Keratinocyte (primary cell): ENCODE data around the gene NUAK1. TPM values are rescaled to one million over a fixed set of nuclear protein-coding genes. Genes with fewer than 3 reads are reported as not detected.

Experiments
- DNase-seq: peaks from one replicate; pipeline ENCODE4 v3.0.0-alpha.2; 2011; ENCODE audit warnings: low read depth, missing footprints, low spot score
- FAIRE-seq: peaks from 2 replicates; lab custom pipeline; 2011; peaks lifted over from hg19 to GRCh38; lab: Jason Lieb, UNC
- H2AFZ ChIP-seq: 2 replicates; pipeline ENCODE4 v1.6.0; 2012; ENCODE audit warnings: low read length, control low read depth, inconsistent platforms; ENCODE audit not compliant: control insufficient read depth
- H3K27ac ChIP-seq: 2 replicates; pipeline ENCODE4 v1.5.1; 2011; ENCODE audit warnings: low read length; ENCODE audit not compliant: control insufficient read depth, insufficient read depth
- H3K27me3 ChIP-seq: 3 replicates; pipeline ENCODE4 v1.6.0; 2011; ENCODE audit warnings: low read length; ENCODE audit not compliant: control insufficient read depth, insufficient read depth; ENCODE audit errors: extremely low read depth
- H3K36me3 ChIP-seq, 2 experiments: 2 replicates in 1 of 2; 3 replicates in 1 of 2; pipeline ENCODE4 v1.5.1; 2011; ENCODE audit warnings: low read length in 2 of 2, mild to moderate bottlenecking in 1 of 2; ENCODE audit not compliant: control insufficient read depth in 2 of 2, insufficient read depth in 2 of 2; ENCODE audit errors: extremely low read depth in 1 of 2
- H3K4me1 ChIP-seq: 3 replicates; pipeline ENCODE4 v1.5.1; 2011; ENCODE audit warnings: low read length; ENCODE audit not compliant: control insufficient read depth, insufficient read depth; ENCODE audit errors: extremely low read depth
- H3K4me2 ChIP-seq: 3 replicates; pipeline ENCODE4 v1.6.0; 2011; ENCODE audit warnings: low read depth, low read length; ENCODE audit not compliant: control insufficient read depth, insufficient read depth; ENCODE audit errors: extremely low read depth
- H3K4me3 ChIP-seq, 3 experiments: fragments of 200-600 bp in 1 of 3; sonication (generic) in 1 of 3; 2 replicates in 2 of 3; 3 replicates in 1 of 3; pipeline ENCODE4 v1.5.1; 2011 to 2016; ENCODE audit warnings: low read length in 3 of 3, mild to moderate bottlenecking in 3 of 3, control low read depth in 2 of 3, inconsistent platforms in 1 of 3, low read depth in 1 of 3, mixed read lengths in 1 of 3, mixed run types in 1 of 3, moderate library complexity in 1 of 3; ENCODE audit not compliant: control insufficient read depth in 2 of 3, insufficient read depth in 2 of 3; ENCODE audit errors: extremely low read depth in 1 of 3
- H3K79me2 ChIP-seq: 2 replicates; pipeline ENCODE4 v1.6.0; 2012; ENCODE audit warnings: low read length; ENCODE audit not compliant: control insufficient read depth, insufficient read depth
- H3K9ac ChIP-seq: 3 replicates; pipeline ENCODE4 v1.6.0; 2011; ENCODE audit warnings: low read length; ENCODE audit not compliant: control insufficient read depth, insufficient read depth; ENCODE audit errors: extremely low read depth
- H3K9me1 ChIP-seq: 3 replicates; pipeline ENCODE4 v1.6.0; 2011; ENCODE audit warnings: low read length; ENCODE audit not compliant: control insufficient read depth, insufficient read depth; ENCODE audit errors: extremely low read depth
- H3K9me3 ChIP-seq: 2 replicates; pipeline ENCODE4 v1.5.1; 2012; ENCODE audit warnings: low read depth, low read length; ENCODE audit not compliant: control insufficient read depth
- H4K20me1 ChIP-seq: 3 replicates; pipeline ENCODE4 v1.6.0; 2011; ENCODE audit warnings: low read length; ENCODE audit not compliant: control insufficient read depth, insufficient read depth; ENCODE audit errors: extremely low read depth
- EZH2 ChIP-seq: IDR thresholded peaks from one replicate; pipeline ENCODE4 v1.6.1; 2012; ENCODE audit warnings: inconsistent platforms, mild to moderate bottlenecking, low read length, moderate library complexity
- dilution Hi-C: fragments of 300-500 bp; cut with MboI; formaldehyde crosslinking; loops from one replicate; pipeline ENCODE4 v1.7.0; 2020; ENCODE audit warnings: low sequenced_read_pairs; ENCODE audit not compliant: extremely low pct_ligation_motif_present
- polyA plus RNA-seq, 5 experiments: library from polyadenylated mRNA; depleted of rRNA in 3 of 5; stranded (reverse) in 3 of 5; stranded (forward) in 1 of 5; unstranded in 1 of 5; fragments of >200 nt; gene quantifications; 1 replicate in 1 of 5; 2 replicates in 3 of 5; 3 replicates in 1 of 5; pipeline versions ENCODE4 v1.2.1 to v1.2.3, GENCODE V29; 2011 to 2012; ENCODE audit warnings: missing spikeins in 2 of 5, low read depth in 1 of 5, low replicate concordance in 1 of 5
- TF ChIP-seq, protein P1 (sequence below), 3 experiments: IDR thresholded peaks in 1 of 3; conservative IDR thresholded peaks in 1 of 3; optimal IDR thresholded peaks in 1 of 3; 2 replicates in 2 of 3; 3 replicates in 1 of 3; pipeline versions ENCODE3 to v1.5.1; 2011; ENCODE audit warnings: low read length in 3 of 3, mild to moderate bottlenecking in 3 of 3, moderate library complexity in 2 of 3, control low read depth in 1 of 3, inconsistent platforms in 1 of 3; ENCODE audit not compliant: insufficient read depth in 2 of 3; ENCODE audit errors: extremely low read depth in 1 of 3

The NUAK1 gene
- polyA plus RNA-seq, 1 donor (not counting 4 experiments of a cell fraction or from before 2014, with no cell fraction given): 12.3 TPM

DNA sequence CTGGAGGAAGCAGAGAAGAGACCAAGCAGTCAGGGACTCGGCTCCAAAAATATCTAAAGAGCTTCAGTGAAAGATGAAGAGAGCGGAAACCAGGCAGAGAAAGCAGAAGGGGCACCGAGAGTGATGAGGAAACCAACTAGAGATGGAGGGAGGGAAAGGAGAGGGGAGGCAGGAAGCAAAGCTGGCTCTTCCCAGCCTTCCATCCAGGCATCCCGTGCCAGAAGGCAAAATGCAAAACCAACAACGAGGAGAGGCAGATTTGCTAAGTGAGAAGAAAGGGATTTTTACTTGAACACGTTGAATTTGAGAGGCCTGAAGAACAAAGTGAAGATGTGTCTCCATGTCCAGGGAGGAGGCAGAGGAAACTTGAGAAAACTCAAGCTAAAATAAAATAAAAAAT, 90.1 kb downstream of the NUAK1 start:
- H3K79me2 ChIP-seq: no peaks in the 10 kb centered on the region
- no peak overlapping the region for H2AFZ ChIP-seq
- no peak overlapping the region for H3K4me3 ChIP-seq
- dilution Hi-C loops: no loop called here
- no peaks in the 10 kb centered on the region for H3K36me3 ChIP-seq
- H3K9me1 ChIP-seq: no peaks in the 10 kb centered on the region
- no peaks in the 10 kb centered on the region for H3K27me3 ChIP-seq
- H4K20me1 ChIP-seq: no peaks in the 10 kb centered on the region
- FAIRE-seq: no peak
- no peak overlapping the region for H3K4me2 ChIP-seq
- no peak overlapping the region for H3K27ac ChIP-seq
- no peak overlapping the region for H3K9ac ChIP-seq
- no peak for DNase-seq
- H3K9me3 ChIP-seq: no peaks in the 10 kb centered on the region
- TF ChIP-seq, protein P1, sequence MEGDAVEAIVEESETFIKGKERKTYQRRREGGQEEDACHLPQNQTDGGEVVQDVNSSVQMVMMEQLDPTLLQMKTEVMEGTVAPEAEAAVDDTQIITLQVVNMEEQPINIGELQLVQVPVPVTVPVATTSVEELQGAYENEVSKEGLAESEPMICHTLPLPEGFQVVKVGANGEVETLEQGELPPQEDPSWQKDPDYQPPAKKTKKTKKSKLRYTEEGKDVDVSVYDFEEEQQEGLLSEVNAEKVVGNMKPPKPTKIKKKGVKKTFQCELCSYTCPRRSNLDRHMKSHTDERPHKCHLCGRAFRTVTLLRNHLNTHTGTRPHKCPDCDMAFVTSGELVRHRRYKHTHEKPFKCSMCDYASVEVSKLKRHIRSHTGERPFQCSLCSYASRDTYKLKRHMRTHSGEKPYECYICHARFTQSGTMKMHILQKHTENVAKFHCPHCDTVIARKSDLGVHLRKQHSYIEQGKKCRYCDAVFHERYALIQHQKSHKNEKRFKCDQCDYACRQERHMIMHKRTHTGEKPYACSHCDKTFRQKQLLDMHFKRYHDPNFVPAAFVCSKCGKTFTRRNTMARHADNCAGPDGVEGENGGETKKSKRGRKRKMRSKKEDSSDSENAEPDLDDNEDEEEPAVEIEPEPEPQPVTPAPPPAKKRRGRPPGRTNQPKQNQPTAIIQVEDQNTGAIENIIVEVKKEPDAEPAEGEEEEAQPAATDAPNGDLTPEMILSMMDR (optimal IDR thresholded peaks at IDR 0.05 in 1 of 3, IDR thresholded peaks at IDR 0.05 in 1 of 3, conservative IDR thresholded peaks at IDR 0.05 in 1 of 3; ENCODE audit: extremely low read depth in 1 of 3, insufficient read depth in 2 of 3, low read length in 3 of 3): no peak
- TF ChIP-seq EZH2: no peak
- peaks cover 3% of the 10 kb centered on the region for H3K4me1 ChIP-seq

DNA sequence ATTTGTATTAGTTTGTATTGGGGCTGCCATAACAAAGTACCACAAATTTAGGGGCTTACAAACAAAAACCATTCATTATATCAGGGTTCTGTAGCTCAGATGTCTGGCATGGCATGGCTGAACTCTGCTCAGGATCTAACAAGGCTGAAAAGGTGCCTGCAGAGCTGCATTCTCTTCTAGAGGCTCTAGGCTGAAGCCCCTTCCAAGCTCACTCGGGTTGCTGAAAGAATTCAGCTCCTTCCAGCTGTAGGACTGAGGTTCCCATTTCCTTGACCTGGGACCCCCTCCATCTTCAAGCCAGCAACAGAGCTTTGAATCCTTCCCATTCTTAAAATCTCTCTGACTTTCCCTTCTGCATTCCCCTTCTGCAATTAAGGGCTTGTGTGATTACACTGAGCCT, 90.7 kb downstream of the NUAK1 start:
- TF ChIP-seq, protein P1 (optimal IDR thresholded peaks at IDR 0.05 in 1 of 3, IDR thresholded peaks at IDR 0.05 in 1 of 3, conservative IDR thresholded peaks at IDR 0.05 in 1 of 3; ENCODE audit: extremely low read depth in 1 of 3, insufficient read depth in 2 of 3, low read length in 3 of 3): no peak
- TF ChIP-seq EZH2: no peak
- FAIRE-seq: no peak
- Histone ChIP-seq H3K9me1 (no peaks in the 10 kb centered on the region), H3K9ac (no peak overlapping the region), H4K20me1 (no peaks in the 10 kb centered on the region), H3K4me2 (no peak overlapping the region), H3K9me3 (no peaks in the 10 kb centered on the region), H3K27me3 (no peaks in the 10 kb centered on the region), H3K4me1 (peaks cover 3% of the 10 kb centered on the region), H3K27ac (no peak overlapping the region), H3K79me2 (no peaks in the 10 kb centered on the region), H2AFZ (no peak overlapping the region), H3K36me3 (no peaks in the 10 kb centered on the region), H3K4me3 (no peak overlapping the region)
- no peak for DNase-seq
- dilution Hi-C loops: no loop called here
